H9 (cell line): ENCODE results near the gene GATA2. TPM values are rescaled to one million over a fixed set of nuclear protein-coding genes. Genes with fewer than 3 reads are reported as not detected.

Source experiments
- DNase-seq: peaks from one replicate; pipeline ENCODE4 v3.0.0-alpha.2; 2017
- H2AFZ ChIP-seq: one replicate; pipeline ENCODE4 v1.6.1; 2013; ENCODE audit warnings: mild to moderate bottlenecking, low read length, control low read depth, moderate library complexity
- H2AK5ac ChIP-seq: 2 replicates; pipeline ENCODE4 v1.6.1; 2013; ENCODE audit warnings: low read length, control low read depth, mixed read lengths; ENCODE audit not compliant: insufficient read length
- H2BK120ac ChIP-seq: one replicate; pipeline ENCODE4 v1.6.1; 2013; ENCODE audit warnings: low read depth, mild to moderate bottlenecking, low read length, control low read depth, inconsistent platforms; ENCODE audit not compliant: poor library complexity, severe bottlenecking
- H2BK12ac ChIP-seq: 2 replicates; pipeline ENCODE4 v1.6.1; 2013; ENCODE audit warnings: low read length, control low read depth, mixed read lengths, low read depth; ENCODE audit not compliant: insufficient read length
- H2BK15ac ChIP-seq: 2 replicates; pipeline ENCODE4 v1.6.1; 2013; ENCODE audit warnings: low read depth, low read length, control low read depth
- H2BK20ac ChIP-seq: one replicate; pipeline ENCODE4 v1.6.1; 2013; ENCODE audit warnings: low read depth, mild to moderate bottlenecking, low read length, control low read depth, inconsistent platforms; ENCODE audit not compliant: poor library complexity, severe bottlenecking
- H2BK5ac ChIP-seq: 2 replicates; pipeline ENCODE4 v1.6.1; 2013; ENCODE audit warnings: low read length, control low read depth, mixed read lengths; ENCODE audit not compliant: insufficient read length
- H3K14ac ChIP-seq: 2 replicates; pipeline ENCODE4 v1.6.1; 2013; ENCODE audit warnings: low read length, control low read depth; ENCODE audit not compliant: insufficient read depth
- H3K18ac ChIP-seq: 2 replicates; pipeline ENCODE4 v1.6.1; 2013; ENCODE audit warnings: low read depth, mild to moderate bottlenecking, mixed read lengths, low read length, control low read depth; ENCODE audit not compliant: insufficient read length
- H3K23ac ChIP-seq: 2 replicates; pipeline ENCODE4 v1.6.1; 2013; ENCODE audit warnings: low read length, control low read depth, mixed read lengths, low read depth; ENCODE audit not compliant: insufficient read length
- H3K23me2 ChIP-seq: 2 replicates; pipeline ENCODE4 v1.6.1; 2013; ENCODE audit warnings: low read depth, mild to moderate bottlenecking, mixed read lengths, low read length, control low read depth; ENCODE audit not compliant: insufficient read length, poor library complexity, severe bottlenecking
- H3K27ac ChIP-seq: 2 replicates; pipeline ENCODE4 v1.5.1; 2013; ENCODE audit warnings: low read length, control low read depth, mixed read lengths, low read depth; ENCODE audit not compliant: insufficient read length
- H3K27me3 ChIP-seq: 2 replicates; pipeline ENCODE4 v1.6.1; 2013; ENCODE audit warnings: low read length, control low read depth, inconsistent platforms; ENCODE audit not compliant: insufficient read depth
- H3K4ac ChIP-seq: 2 replicates; pipeline ENCODE4 v1.6.1; 2013; ENCODE audit warnings: low read depth, mild to moderate bottlenecking, control low read depth, inconsistent platforms, low read length, moderate library complexity
- H3K4me1 ChIP-seq: 2 replicates; pipeline ENCODE4 v1.6.1; 2013; ENCODE audit warnings: low read length, control low read depth, inconsistent platforms; ENCODE audit not compliant: insufficient read depth
- H3K4me2 ChIP-seq: 2 replicates; pipeline ENCODE4 v1.6.1; 2013; ENCODE audit warnings: low read length, control low read depth, mixed read lengths; ENCODE audit not compliant: insufficient read length, insufficient read depth
- H3K56ac ChIP-seq: 2 replicates; pipeline ENCODE4 v1.6.1; 2013; ENCODE audit warnings: low read depth, mild to moderate bottlenecking, mixed read lengths, low read length, control low read depth; ENCODE audit not compliant: insufficient read length
- H3K79me1 ChIP-seq: 2 replicates; pipeline ENCODE4 v1.6.1; 2013; ENCODE audit warnings: low read depth, mild to moderate bottlenecking, moderate library complexity, low read length, control low read depth, inconsistent platforms; ENCODE audit not compliant: insufficient read depth, poor library complexity, severe bottlenecking
- H3K79me2 ChIP-seq: 2 replicates; pipeline ENCODE4 v1.6.1; 2013; ENCODE audit warnings: low read length, control low read depth, inconsistent platforms; ENCODE audit not compliant: insufficient read depth
- H3K9ac ChIP-seq: 2 replicates; pipeline ENCODE4 v1.6.1; 2013; ENCODE audit warnings: low read length, control low read depth, mixed read lengths; ENCODE audit not compliant: insufficient read length; ENCODE audit errors: extremely low read depth
- H3K9me3 ChIP-seq: one replicate; pipeline ENCODE4 v1.6.1; 2013; ENCODE audit warnings: low read depth, low read length, inconsistent platforms; ENCODE audit not compliant: control insufficient read depth
- H3T11ph ChIP-seq: one replicate; pipeline ENCODE4 v1.6.1; 2013; ENCODE audit warnings: mild to moderate bottlenecking, low read length, control low read depth, inconsistent platforms
- H4K20me1 ChIP-seq: one replicate; pipeline ENCODE4 v1.6.1; 2013; ENCODE audit not compliant: control insufficient read depth, insufficient read length, insufficient read depth
- H4K5ac ChIP-seq: 2 replicates; pipeline ENCODE4 v1.6.1; 2013; ENCODE audit warnings: low read depth, mild to moderate bottlenecking, mixed read lengths, low read length, control low read depth; ENCODE audit not compliant: insufficient read length
- H4K8ac ChIP-seq: replicated peaks from 2 replicates; pipeline ENCODE4 v1.6.1; 2013; ENCODE audit warnings: low read length, control low read depth, mixed read lengths, low read depth; ENCODE audit not compliant: insufficient read length
- H4K91ac ChIP-seq: 2 replicates; pipeline ENCODE4 v1.6.1; 2013; ENCODE audit warnings: low read depth, mild to moderate bottlenecking, moderate library complexity, mixed read lengths, low read length, control low read depth; ENCODE audit not compliant: insufficient read length
- H3K27ac Mint-ChIP-seq, 3 experiments: 2 replicates in 2 of 3; 3 replicates in 1 of 3; pipeline ENCODE4 v1.8.0; 2020 to 2021; ENCODE audit warnings: mixed read lengths in 3 of 3, mild to moderate bottlenecking in 1 of 3, moderate library complexity in 1 of 3
- H3K27me3 Mint-ChIP-seq: 2 replicates; pipeline ENCODE4 v1.8.0; 2021; ENCODE audit warnings: low read depth, mild to moderate bottlenecking, moderate library complexity, mixed read lengths
- H3K36me3 Mint-ChIP-seq, 3 experiments: 2 replicates in 2 of 3; 3 replicates in 1 of 3; pipeline ENCODE4 v1.8.0; 2020 to 2021; ENCODE audit warnings: low read depth in 3 of 3, mixed read lengths in 3 of 3; ENCODE audit not compliant: insufficient read depth in 1 of 3
- H3K4me1 Mint-ChIP-seq, 2 experiments: 2 replicates each; pipeline ENCODE4 v1.8.0; 2020; ENCODE audit warnings: mixed read lengths in 2 of 2
- H3K4me3 Mint-ChIP-seq, 2 experiments: 2 replicates in 1 of 2; 3 replicates in 1 of 2; pipeline ENCODE4 v1.8.0; 2020 to 2021; ENCODE audit warnings: mild to moderate bottlenecking in 2 of 2, mixed read lengths in 2 of 2, moderate library complexity in 1 of 2
- H3K9me3 Mint-ChIP-seq, 2 experiments: 2 replicates in 1 of 2; 3 replicates in 1 of 2; pipeline ENCODE4 v1.8.0; 2020; ENCODE audit warnings: mild to moderate bottlenecking in 2 of 2, mixed read lengths in 2 of 2, moderate library complexity in 1 of 2
- WGBS: extraction: QIAGEN DNeasy Blood & Tissue Kit; methylation state at CpG from one replicate; pipeline ENCODE4 v1.1.7; 2013; ENCODE audit warnings: missing lambda C conversion rate, low lambda C conversion rate, mixed read lengths; ENCODE audit not compliant: insufficient read length; ENCODE audit errors: extremely low coverage; 5-methylcytosine and 5-hydroxymethylcytosine counted together
- total RNA-seq: library from RNA; stranded (reverse); gene quantifications from 2 replicates; pipeline ENCODE4 v1.2.1, GENCODE V29; 2021
- TF ChIP-seq, protein P1 (sequence below): fragments of 200-600 bp; sonication (generic); conservative IDR thresholded peaks from 3 replicates; pipeline ENCODE4 v1.8.0; 2021; ENCODE audit warnings: antibody characterized with exemption, mild to moderate bottlenecking

Gene GATA2
- total RNA-seq, 1 experiment from 2014 or later = 1.9 TPM

DNA sequence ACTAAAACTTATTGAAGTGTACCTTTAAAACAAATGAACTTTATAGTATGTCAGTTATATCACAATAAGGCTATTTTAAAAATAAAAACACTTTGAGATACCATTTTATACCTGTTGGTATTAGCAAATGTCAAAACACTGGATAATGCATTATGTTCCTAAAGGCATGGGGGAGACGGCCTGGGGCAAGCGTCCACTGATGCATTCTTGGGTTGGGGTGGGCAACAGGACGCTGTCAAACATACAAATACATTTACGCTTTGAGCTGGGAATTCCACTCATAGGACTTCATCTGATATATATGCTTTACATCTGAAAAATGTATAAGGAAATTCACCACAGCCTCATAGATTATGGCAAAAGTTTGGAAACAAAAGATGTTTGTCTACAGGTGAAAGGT is 7.6 kb upstream of the GATA2 start:
- H2AK5ac ChIP-seq = no peak overlapping the region
- H3K18ac ChIP-seq = no peak overlapping the region
- no peaks in the 10 kb centered on the region for H3K4me1 ChIP-seq
- Mint-ChIP-seq H3K4me3 (no peak overlapping the region), H3K27ac (no peak overlapping the region), H3K27me3 (peaks cover 71% of the 10 kb centered on the region), H3K36me3 (no peaks in the 10 kb centered on the region; a peak in 1 of 7 replicates), H3K9me3 (no peaks in the 10 kb centered on the region; a peak in 2 of 5 replicates), H3K4me1 (peaks cover 16 to 31% of the 10 kb centered on the region in 2 experiments; a peak in 3 of 4 replicates)
- H3K79me2 ChIP-seq = no peaks in the 10 kb centered on the region
- no peak overlapping the region for H2BK5ac ChIP-seq
- no peak overlapping the region for H4K8ac ChIP-seq
- H3K4ac ChIP-seq = no peak overlapping the region
- H2BK20ac ChIP-seq = no peak overlapping the region
- H4K5ac ChIP-seq = no peak overlapping the region
- H2BK120ac ChIP-seq = no peak overlapping the region
- no peak overlapping the region for H3K14ac ChIP-seq
- no peak overlapping the region for H3K9ac ChIP-seq
- WGBS = no CpG with 5 or more reads among the region's 4 CpGs
- no peaks in the 10 kb centered on the region for H3K9me3 ChIP-seq
- H4K91ac ChIP-seq = no peak overlapping the region
- TF ChIP-seq, protein P1, sequence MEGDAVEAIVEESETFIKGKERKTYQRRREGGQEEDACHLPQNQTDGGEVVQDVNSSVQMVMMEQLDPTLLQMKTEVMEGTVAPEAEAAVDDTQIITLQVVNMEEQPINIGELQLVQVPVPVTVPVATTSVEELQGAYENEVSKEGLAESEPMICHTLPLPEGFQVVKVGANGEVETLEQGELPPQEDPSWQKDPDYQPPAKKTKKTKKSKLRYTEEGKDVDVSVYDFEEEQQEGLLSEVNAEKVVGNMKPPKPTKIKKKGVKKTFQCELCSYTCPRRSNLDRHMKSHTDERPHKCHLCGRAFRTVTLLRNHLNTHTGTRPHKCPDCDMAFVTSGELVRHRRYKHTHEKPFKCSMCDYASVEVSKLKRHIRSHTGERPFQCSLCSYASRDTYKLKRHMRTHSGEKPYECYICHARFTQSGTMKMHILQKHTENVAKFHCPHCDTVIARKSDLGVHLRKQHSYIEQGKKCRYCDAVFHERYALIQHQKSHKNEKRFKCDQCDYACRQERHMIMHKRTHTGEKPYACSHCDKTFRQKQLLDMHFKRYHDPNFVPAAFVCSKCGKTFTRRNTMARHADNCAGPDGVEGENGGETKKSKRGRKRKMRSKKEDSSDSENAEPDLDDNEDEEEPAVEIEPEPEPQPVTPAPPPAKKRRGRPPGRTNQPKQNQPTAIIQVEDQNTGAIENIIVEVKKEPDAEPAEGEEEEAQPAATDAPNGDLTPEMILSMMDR = no peak
- H3K23ac ChIP-seq = no peak overlapping the region
- no peaks in the 10 kb centered on the region for H4K20me1 ChIP-seq
- no peak overlapping the region for H2AFZ ChIP-seq
- H2BK12ac ChIP-seq = no peak overlapping the region
- no peak overlapping the region for H3K56ac ChIP-seq
- H3K27me3 ChIP-seq = peaks cover 20% of the 10 kb centered on the region
- DNase-seq = no peak
- H2BK15ac ChIP-seq = no peak overlapping the region
- H3T11ph ChIP-seq = no peak overlapping the region
- no peaks in the 10 kb centered on the region for H3K79me1 ChIP-seq
- peaks cover 5% of the 10 kb centered on the region for H3K23me2 ChIP-seq
- H3K4me2 ChIP-seq = no peak overlapping the region
- H3K27ac ChIP-seq = no peak overlapping the region
